Subcutaneous adipose tissue (tissue), 4 donors: ENCODE results near the gene TUBB6. TPM values are rescaled to one million over a fixed set of nuclear protein-coding genes. Genes with fewer than 3 reads are reported as not detected.

Experiments
- CTCF ChIP-seq: fragments of 450-650 bp; IDR thresholded peaks from one replicate; pipeline ENCODE4 v1.5.1; 2016; ENCODE audit warnings: low read depth, mild to moderate bottlenecking, control low read depth, antibody characterized with exemption, moderate library complexity
- total RNA-seq, 4 donors: library from RNA; depleted of rRNA; stranded (reverse); fragments of >200 nt; gene quantifications; one replicate each; pipeline ENCODE4 v1.1.0, GENCODE V29; 2016

Gene TUBB6
- total RNA-seq, 4 donors from 2014 or later: 240 to 485 (median 350) TPM

DNA sequence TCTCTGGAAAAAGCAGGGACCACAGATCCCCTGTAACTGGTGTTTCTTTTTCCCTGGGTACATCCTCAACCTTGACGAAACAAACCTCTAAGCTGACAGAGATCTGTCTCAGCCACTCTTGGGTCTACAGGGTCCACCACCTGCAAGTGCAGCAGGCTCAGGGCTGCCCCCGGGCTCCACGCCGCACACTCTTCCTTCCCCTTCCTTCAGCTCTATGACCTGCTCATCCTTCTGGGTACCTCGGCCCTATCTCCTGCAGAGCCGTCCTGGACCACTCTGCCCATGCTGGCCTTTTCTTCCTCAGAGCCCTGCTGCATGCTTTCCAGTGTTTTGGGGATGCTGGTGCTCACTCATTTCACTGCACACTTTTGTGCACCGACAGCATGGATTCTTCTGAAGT is 27.5 kb downstream of the TUBB6 start:
- no peak for TF ChIP-seq CTCF

DNA sequence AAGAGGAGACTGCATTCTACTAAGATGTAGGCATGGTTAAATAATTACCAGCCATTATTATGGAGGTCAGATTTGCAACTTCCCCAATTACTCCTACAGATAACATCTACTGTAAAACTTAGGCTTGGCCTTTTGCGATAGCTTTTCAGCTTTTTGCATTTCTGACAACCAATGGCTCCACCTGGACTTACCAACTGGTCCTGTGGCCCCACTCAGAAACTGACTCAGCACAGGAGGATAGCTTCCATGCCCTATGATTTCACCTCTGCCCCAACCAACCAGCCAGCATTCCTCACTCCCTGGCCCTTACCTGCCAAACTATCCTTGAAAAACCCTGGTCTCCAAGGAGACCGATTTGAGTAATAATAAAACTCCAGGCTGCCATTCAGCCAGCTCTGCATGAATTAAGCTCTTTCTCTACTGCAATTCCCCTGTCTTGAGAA is 28.2 kb downstream of the TUBB6 start:
- TF ChIP-seq CTCF: no peak

GRCh38 chr18:12336887-12337286 is 28.8 kb downstream of the TUBB6 start:
- no peak for TF ChIP-seq CTCF

GRCh38 chr18:12338382-12338781 is 30.3 kb downstream of the TUBB6 start:
- no peak for TF ChIP-seq CTCF

DNA sequence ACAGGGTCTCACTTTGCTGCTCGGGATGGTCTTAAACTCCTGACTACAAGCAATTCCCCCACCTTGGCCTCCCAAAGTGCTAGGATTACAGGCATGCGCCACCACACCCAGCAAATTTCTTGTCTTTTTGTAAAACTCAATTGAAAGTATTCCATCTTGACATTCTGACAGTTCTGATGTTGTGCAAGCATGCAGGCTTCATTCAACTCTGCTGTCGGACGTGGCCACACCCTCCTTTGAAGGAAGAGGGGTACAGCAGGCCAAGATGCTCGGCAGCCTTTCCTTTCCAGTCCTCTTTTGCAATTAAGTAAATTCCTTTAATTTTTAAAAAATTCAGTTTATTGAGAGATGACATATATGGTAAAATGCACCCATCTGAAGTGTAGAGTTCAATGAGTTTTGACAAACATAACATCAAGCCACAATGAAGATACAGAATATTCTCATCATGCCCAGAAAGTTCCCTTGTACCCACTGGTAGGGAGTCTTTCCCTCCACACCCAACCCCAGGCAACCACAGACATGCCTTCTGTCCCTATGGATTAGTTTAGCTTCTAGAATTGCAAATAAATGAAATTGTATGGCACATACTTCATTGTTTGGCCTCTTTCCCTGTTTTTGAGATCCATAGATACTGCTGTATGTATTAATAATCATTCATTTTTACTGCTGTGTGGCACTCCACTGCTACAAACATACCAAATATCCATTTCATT is 33.1 kb downstream of the TUBB6 start:
- TF ChIP-seq CTCF: no peak

- TF ChIP-seq CTCF: no peak
Observed at GRCh38 chr18:12342661-12343060, 34.6 kb downstream of the TUBB6 start.

- no peak for TF ChIP-seq CTCF
Observed at GRCh38 chr18:12345491-12346239, 37.6 kb downstream of the TUBB6 start.
